ENCODE measurements around the gene PRDM5.

Gene PRDM5

DNA sequence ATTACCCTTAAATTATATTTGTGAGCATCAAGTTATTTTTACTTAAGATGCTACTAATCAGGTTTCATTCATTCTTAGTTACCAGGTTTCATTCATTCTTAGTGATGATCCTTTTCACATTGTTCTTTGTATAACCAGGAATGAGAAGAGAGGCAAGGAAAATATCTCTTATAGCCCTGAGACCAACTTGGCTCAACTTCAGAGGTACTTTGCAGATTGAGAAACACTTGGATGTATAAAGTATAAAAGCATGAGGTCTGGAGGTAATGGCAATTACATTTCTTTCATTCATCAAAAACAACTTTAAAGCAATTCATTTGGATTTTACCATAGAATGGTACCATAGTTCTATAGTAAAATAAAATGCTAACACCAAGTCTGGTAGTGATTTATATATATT lies 231.0 kb downstream of the PRDM5 start:
- no peak overlapping the region for H3K9ac ChIP-seq (ENCODE audit: low read depth, low read length)
- H3K36me3 ChIP-seq (ENCODE audit: insufficient read depth, low read length), result no peaks in the 10 kb centered on the region

DNA sequence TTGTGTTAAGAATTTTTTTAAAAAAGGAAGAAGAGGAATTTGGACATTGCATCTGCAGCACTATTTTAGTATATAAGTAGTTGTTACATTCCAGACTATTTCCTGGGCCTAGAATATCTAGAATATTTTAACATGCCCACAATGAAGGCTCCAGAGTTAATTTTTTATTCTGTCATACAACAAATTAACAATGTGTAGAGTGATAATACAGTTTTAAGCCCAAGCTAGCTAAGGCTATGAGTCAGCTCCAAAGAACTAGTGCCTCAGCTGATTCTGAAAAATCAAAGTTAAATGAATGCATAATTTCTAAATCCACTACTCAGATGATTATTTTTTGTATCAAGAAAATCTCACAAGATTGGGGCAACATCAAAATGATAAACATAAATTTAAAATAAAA lies 231.4 kb downstream of the PRDM5 start:
- Histone ChIP-seq H3K36me3 (ENCODE audit: insufficient read depth, low read length) (no peaks in the 10 kb centered on the region), H3K9ac (ENCODE audit: low read depth, low read length) (no peak overlapping the region), H3K4me1 (ENCODE audit: insufficient read depth, low read length) (no peaks in the 10 kb centered on the region), H3K9me3 (ENCODE audit: control insufficient read depth, insufficient read depth, low read length) (no peaks in the 10 kb centered on the region)

More for the DNA sequence above, 231.0 kb downstream of the PRDM5 start:
- Histone ChIP-seq H3K9me3 (ENCODE audit: control insufficient read depth, insufficient read depth, low read length) (no peaks in the 10 kb centered on the region), H3K4me1 (ENCODE audit: insufficient read depth, low read length) (no peaks in the 10 kb centered on the region)

GRCh38 chr4:120688791-120689190 lies 233.7 kb downstream of the PRDM5 start:
- no peaks in the 10 kb centered on the region for H3K36me3 ChIP-seq (ENCODE audit: insufficient read depth, low read length)
- no peak overlapping the region for H3K9ac ChIP-seq (ENCODE audit: low read depth, low read length)
- H3K9me3 ChIP-seq (ENCODE audit: control insufficient read depth, insufficient read depth, low read length), result no peaks in the 10 kb centered on the region
- no peaks in the 10 kb centered on the region for H3K4me1 ChIP-seq (ENCODE audit: insufficient read depth, low read length)

DNA sequence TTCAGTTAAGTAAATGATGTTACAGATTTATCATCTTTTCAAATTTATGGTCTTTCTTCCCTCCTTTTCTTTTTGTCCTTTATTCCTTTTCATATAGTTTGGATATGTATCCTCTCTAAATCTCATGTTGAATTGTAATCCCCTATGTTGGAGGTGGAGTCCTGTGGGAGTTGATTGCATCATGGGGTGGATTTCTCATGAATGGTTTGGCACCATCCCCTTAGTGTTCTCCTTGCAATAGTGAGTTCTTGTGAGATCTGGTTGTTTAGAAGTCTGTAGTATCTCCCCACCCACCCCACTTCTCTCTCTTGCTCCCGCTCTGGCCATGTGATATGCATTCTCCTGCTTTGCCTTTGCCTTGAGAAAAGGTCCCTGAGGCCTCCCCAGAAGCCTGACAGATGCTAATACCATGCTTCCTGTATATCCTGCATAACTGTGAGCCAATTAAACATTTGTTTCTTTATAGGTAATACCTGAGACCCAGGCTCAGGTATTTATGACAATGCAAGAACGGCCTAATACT lies 236.7 kb downstream of the PRDM5 start:
- no peaks in the 10 kb centered on the region for H3K4me1 ChIP-seq (ENCODE audit: insufficient read depth, low read length)
- H3K9ac ChIP-seq (ENCODE audit: low read depth, low read length), result no peak overlapping the region
- H3K36me3 ChIP-seq (ENCODE audit: insufficient read depth, low read length), result no peaks in the 10 kb centered on the region
- H3K9me3 ChIP-seq (ENCODE audit: control insufficient read depth, insufficient read depth, low read length), result no peaks in the 10 kb centered on the region

GRCh38 chr4:120683897-120684540 lies 238.5 kb downstream of the PRDM5 start:
- H3K36me3 ChIP-seq (ENCODE audit: insufficient read depth, low read length), result no peaks in the 10 kb centered on the region
- no peak overlapping the region for H3K9ac ChIP-seq (ENCODE audit: low read depth, low read length)
- no peaks in the 10 kb centered on the region for H3K9me3 ChIP-seq (ENCODE audit: control insufficient read depth, insufficient read depth, low read length)
- no peaks in the 10 kb centered on the region for H3K4me1 ChIP-seq (ENCODE audit: insufficient read depth, low read length)

DNA sequence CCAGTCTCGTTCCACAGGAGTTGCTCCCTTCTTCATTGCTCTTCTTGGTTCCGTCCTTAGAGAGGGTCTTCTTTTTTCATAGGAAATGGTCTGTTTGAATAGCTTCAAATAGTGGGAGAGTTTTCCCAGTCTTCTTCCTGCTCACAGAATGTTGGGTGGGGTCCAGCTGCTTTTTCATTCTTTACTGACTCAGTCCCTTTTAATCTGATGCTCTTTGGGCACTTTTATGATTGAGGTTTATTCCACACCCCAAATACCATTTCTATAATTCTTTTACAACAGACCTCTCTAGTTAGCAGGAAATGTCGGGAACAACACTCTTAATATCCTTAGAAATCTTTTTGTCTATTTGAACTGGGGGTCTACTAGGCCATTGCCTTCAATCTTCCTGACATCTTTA lies 239.5 kb downstream of the PRDM5 start:
- Histone ChIP-seq H3K9ac (ENCODE audit: low read depth, low read length) (no peak overlapping the region), H3K36me3 (ENCODE audit: insufficient read depth, low read length) (no peaks in the 10 kb centered on the region), H3K4me1 (ENCODE audit: insufficient read depth, low read length) (no peaks in the 10 kb centered on the region), H3K9me3 (ENCODE audit: control insufficient read depth, insufficient read depth, low read length) (no peaks in the 10 kb centered on the region)

- Histone ChIP-seq H3K9ac (ENCODE audit: low read depth, low read length) (no peak overlapping the region), H3K4me1 (ENCODE audit: insufficient read depth, low read length) (no peaks in the 10 kb centered on the region), H3K9me3 (ENCODE audit: control insufficient read depth, insufficient read depth, low read length) (no peaks in the 10 kb centered on the region), H3K36me3 (ENCODE audit: insufficient read depth, low read length) (no peaks in the 10 kb centered on the region)
Measured at GRCh38 chr4:120680647-120681228, 241.8 kb downstream of the PRDM5 start.

DNA sequence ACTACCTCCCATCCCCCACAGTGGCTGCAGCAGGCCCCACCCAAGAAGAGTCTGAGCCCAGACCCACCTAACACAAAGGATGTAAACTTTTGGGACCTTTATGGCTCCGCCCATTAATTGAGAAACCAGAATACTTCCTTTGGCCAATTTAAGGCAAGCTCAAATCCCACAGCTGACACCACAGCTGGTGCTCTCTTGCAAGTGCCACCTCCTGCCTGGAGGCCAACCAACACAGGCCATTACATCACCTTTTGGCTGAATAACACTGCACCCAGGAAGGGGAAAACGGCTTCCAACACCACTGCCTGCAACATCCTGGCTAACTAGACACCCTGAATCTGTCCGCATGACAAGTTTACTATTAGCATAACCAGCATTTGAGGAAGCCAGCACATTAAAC lies 248.8 kb downstream of the PRDM5 start:
- H3K4me1 ChIP-seq (ENCODE audit: insufficient read depth, low read length), result peaks cover 3% of the 10 kb centered on the region; the same call in 1 of the 2 replicates
- H3K36me3 ChIP-seq (ENCODE audit: insufficient read depth, low read length), result no peaks in the 10 kb centered on the region

DNA sequence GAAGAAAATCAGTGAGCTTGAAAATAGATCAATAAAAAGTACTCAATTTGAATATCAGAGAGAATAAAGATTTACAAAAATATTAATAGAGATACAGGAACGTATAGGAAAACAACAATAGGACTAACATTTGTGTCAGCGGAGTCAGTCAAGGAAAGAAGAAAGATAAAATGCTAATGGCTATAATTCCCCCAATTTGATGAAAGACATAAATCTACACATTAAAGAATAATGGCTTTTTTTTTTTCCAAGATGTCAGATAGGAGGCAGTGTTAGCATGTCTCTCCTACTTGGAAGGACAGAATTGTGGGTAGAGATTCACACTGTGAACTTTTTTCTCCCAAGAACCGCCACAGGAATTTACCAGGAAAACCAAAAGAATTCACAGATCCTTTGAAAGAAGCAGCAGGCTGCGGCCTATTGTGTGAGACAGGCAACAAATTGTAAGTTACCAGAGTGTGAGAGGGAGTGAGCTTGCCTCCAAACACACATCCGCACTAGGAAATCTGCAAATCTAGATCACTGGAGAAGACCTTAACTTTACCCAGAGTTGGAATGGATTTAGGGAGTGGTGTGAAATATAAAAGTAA lies 249.9 kb downstream of the PRDM5 start:
- no peaks in the 10 kb centered on the region for H3K36me3 ChIP-seq (ENCODE audit: insufficient read depth, low read length)
- H3K4me1 ChIP-seq (ENCODE audit: insufficient read depth, low read length), result peaks cover 3% of the 10 kb centered on the region; the same call in 1 of the 2 replicates
- no peak overlapping the region for H3K9ac ChIP-seq (ENCODE audit: low read depth, low read length)
- no peaks in the 10 kb centered on the region for H3K9me3 ChIP-seq (ENCODE audit: control insufficient read depth, insufficient read depth, low read length)

More for the DNA sequence above, 248.8 kb downstream of the PRDM5 start:
- H3K9ac ChIP-seq (ENCODE audit: low read depth, low read length), result no peak overlapping the region
- no peaks in the 10 kb centered on the region for H3K9me3 ChIP-seq (ENCODE audit: control insufficient read depth, insufficient read depth, low read length)

DNA sequence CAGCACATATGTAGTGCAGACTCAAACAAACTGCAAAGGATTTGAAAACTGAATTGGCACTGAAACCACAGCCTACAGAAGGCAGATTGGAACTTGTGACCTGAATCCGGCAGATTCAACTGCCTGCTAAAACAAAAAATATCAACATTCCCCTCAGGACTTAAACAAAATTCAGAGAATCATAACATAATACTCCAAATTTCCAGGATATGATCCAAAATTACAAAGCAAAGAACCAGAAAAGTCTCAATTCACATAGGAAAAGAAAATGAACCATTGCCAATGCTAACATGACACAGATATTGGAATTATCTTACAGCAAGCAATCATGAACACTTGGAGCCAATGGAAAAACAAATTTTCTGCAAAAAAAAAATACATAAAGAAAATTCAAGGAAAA lies 250.4 kb downstream of the PRDM5 start:
- H3K4me1 ChIP-seq (ENCODE audit: insufficient read depth, low read length), result peaks cover 3% of the 10 kb centered on the region; the same call in 1 of the 2 replicates
- H3K9me3 ChIP-seq (ENCODE audit: control insufficient read depth, insufficient read depth, low read length), result no peaks in the 10 kb centered on the region
- H3K9ac ChIP-seq (ENCODE audit: low read depth, low read length), result no peak overlapping the region

DNA sequence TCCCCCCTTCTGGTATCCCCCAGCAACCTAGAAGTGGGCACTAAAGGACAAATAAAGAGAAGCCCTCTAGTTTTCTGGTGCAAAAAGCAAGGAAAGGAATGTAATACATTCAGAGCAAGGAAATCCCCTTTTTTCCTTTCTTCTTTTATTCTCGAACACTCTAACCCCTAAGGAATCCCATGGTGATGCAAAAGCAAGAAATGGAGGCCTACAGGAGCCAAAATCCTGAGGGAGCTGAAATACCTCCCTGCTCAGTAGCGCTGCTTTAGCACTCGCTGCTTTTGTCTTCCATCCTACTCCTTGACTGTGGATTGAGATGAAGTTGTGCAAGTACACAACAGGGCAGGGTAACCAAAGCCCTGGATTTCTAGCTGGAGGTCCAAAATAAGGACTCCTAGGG lies 251.0 kb downstream of the PRDM5 start:
- Histone ChIP-seq H3K4me1 (ENCODE audit: insufficient read depth, low read length) (peaks cover 3% of the 10 kb centered on the region; the same call in 1 of the 2 replicates), H3K9ac (ENCODE audit: low read depth, low read length) (no peak overlapping the region), H3K9me3 (ENCODE audit: control insufficient read depth, insufficient read depth, low read length) (no peaks in the 10 kb centered on the region), H3K36me3 (ENCODE audit: insufficient read depth, low read length) (no peaks in the 10 kb centered on the region)

More for the DNA sequence above, 250.4 kb downstream of the PRDM5 start:
- H3K36me3 ChIP-seq (ENCODE audit: insufficient read depth, low read length), result no peaks in the 10 kb centered on the region

DNA sequence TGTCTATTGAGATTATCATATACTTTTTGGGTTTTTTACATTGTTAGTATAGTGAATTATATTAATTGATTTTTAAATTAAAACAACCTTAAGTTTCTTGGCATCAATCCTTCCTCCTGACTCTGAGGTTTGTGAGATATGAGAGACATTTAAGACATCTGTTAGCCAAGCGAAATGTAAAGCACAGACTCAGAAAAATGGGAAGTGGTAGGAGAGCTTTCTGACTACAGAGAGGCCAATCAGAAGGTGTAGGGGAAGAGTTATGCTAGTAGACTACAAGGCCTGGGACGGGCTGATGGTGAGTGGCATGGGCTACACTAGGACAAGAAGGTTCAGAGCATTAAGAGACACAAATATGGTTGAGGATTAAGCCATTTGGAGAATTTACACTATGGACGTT lies 255.4 kb downstream of the PRDM5 start:
- Histone ChIP-seq H3K9ac (ENCODE audit: low read depth, low read length) (no peak overlapping the region), H3K4me1 (ENCODE audit: insufficient read depth, low read length) (0 out of 2 replicates have a peak, but pooled peaks cover 3% of the 10 kb centered on the region), H3K9me3 (ENCODE audit: control insufficient read depth, insufficient read depth, low read length) (no peaks in the 10 kb centered on the region), H3K36me3 (ENCODE audit: insufficient read depth, low read length) (no peaks in the 10 kb centered on the region)

- no peaks in the 10 kb centered on the region for H3K4me1 ChIP-seq (ENCODE audit: insufficient read depth, low read length)
- H3K9ac ChIP-seq (ENCODE audit: low read depth, low read length), result no peak overlapping the region
- no peaks in the 10 kb centered on the region for H3K9me3 ChIP-seq (ENCODE audit: control insufficient read depth, insufficient read depth, low read length)
- no peaks in the 10 kb centered on the region for H3K36me3 ChIP-seq (ENCODE audit: insufficient read depth, low read length)
Measured at GRCh38 chr4:120664851-120665250, 257.7 kb downstream of the PRDM5 start.

DNA sequence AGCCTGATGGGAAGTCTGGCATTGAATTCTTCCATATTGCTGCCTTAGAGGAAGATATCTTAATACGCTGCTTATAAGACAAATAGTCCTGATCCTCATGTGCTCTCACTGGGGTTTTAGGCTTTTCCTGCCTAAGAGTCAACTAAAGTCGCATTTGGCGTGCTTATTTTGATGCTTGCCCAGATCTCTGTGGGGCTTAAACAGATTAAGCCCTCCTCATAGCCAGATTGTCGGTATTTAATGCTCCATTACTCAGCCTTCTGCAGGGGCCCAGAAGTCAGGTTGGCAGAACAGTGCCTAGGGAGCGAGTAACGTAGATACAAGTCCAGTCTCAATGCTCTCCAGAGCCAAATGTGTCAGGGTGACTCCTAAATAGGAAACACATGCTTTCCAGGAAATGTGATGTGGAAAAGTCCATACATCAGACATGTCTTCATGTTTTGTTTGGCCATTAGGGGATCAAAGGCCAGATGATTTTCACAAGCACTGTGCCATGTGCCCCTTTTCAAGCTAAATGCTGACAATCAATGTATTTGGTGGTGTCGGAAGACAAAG lies 262.8 kb downstream of the PRDM5 start:
- no peak overlapping the region for H3K9ac ChIP-seq (ENCODE audit: low read depth, low read length)
- H3K36me3 ChIP-seq (ENCODE audit: insufficient read depth, low read length), result no peaks in the 10 kb centered on the region
- H3K4me1 ChIP-seq (ENCODE audit: insufficient read depth, low read length), result no peaks in the 10 kb centered on the region
- H3K9me3 ChIP-seq (ENCODE audit: control insufficient read depth, insufficient read depth, low read length), result no peaks in the 10 kb centered on the region

GRCh38 chr4:120658772-120659171 lies 263.8 kb downstream of the PRDM5 start:
- no peaks in the 10 kb centered on the region for H3K9me3 ChIP-seq (ENCODE audit: control insufficient read depth, insufficient read depth, low read length)
- no peak overlapping the region for H3K9ac ChIP-seq (ENCODE audit: low read depth, low read length)
- no peaks in the 10 kb centered on the region for H3K4me1 ChIP-seq (ENCODE audit: insufficient read depth, low read length)
- no peaks in the 10 kb centered on the region for H3K36me3 ChIP-seq (ENCODE audit: insufficient read depth, low read length)
